HTR-8/SVneo (cell line): ENCODE data around the gene ACSF3.
"Not testable (repeated sequence)": the region's sequence is repeated elsewhere in the genome, so short reads cannot be mapped to it uniquely, and the experiment has no call there.

Source experiments
- DNase-seq: peaks from one replicate; pipeline ENCODE4 v3.0.0; 2011; ENCODE audit warnings: low spot score, mixed read lengths; ENCODE audit not compliant: insufficient read length
- FAIRE-seq: peaks from 2 replicates; lab custom pipeline; 2011; peaks lifted over from hg19 to GRCh38; lab: Jason Lieb, UNC

ACSF3 gene

GRCh38 chr16:89153848-89154271, 60.2 kb downstream of the ACSF3 start:
- DNase-seq: no peak
- no peak for FAIRE-seq

- no peak for DNase-seq
- no peak for FAIRE-seq
Measured at GRCh38 chr16:89154390-89155183, 60.9 kb downstream of the ACSF3 start.

GRCh38 chr16:89155184-89155679, 61.6 kb downstream of the ACSF3 start:
- FAIRE-seq: no peak
- no peak for DNase-seq

- FAIRE-seq (no peak), DNase-seq (no peak)
Measured at GRCh38 chr16:89155851-89156739, 62.4 kb downstream of the ACSF3 start.

- FAIRE-seq (peak; percentile 57), DNase-seq (no peak)
Measured at GRCh38 chr16:89156740-89157645, 63.3 kb downstream of the ACSF3 start.

- no peak for FAIRE-seq
- DNase-seq: no peak
Measured at GRCh38 chr16:89157778-89158177, 64.1 kb downstream of the ACSF3 start.

- DNase-seq: no peak
Measured at GRCh38 chr16:89159066-89159849, 65.6 kb downstream of the ACSF3 start.

GRCh38 chr16:89159850-89160354, 66.2 kb downstream of the ACSF3 start:
- no peak for DNase-seq
- no peak for FAIRE-seq

More at GRCh38 chr16:89159066-89159849, 65.6 kb downstream of the ACSF3 start:
- FAIRE-seq: no peak

- FAIRE-seq (no peak), DNase-seq (no peak)
Measured at GRCh38 chr16:89160977-89161701, 67.5 kb downstream of the ACSF3 start.

GRCh38 chr16:89161763-89162713, 68.4 kb downstream of the ACSF3 start:
- no peak for FAIRE-seq

GRCh38 chr16:89163297-89163696, 69.6 kb downstream of the ACSF3 start:
- FAIRE-seq: no peak

More at GRCh38 chr16:89161763-89162713, 68.4 kb downstream of the ACSF3 start:
- DNase-seq: no peak

GRCh38 chr16:89164436-89164835, 70.8 kb downstream of the ACSF3 start:
- FAIRE-seq: no peak

More at GRCh38 chr16:89163297-89163696, 69.6 kb downstream of the ACSF3 start:
- no peak for DNase-seq

GRCh38 chr16:89164847-89165680, 71.4 kb downstream of the ACSF3 start:
- DNase-seq: no peak
- no peak for FAIRE-seq

More at GRCh38 chr16:89164436-89164835, 70.8 kb downstream of the ACSF3 start:
- DNase-seq: no peak

- not testable (repeated sequence) for DNase-seq, FAIRE-seq
Measured at GRCh38 chr16:89165681-89165979, 72.0 kb downstream of the ACSF3 start.

GRCh38 chr16:89166696-89167424, 73.2 kb downstream of the ACSF3 start:
- DNase-seq (no peak), FAIRE-seq (no peak)
